Astrocyte (in vitro differentiated cells and primary cell): ENCODE measurements around the gene LRRC42.

Experiments used
- CTCF ChIP-seq: IDR thresholded peaks from 2 replicates; pipeline ENCODE4 v1.5.1; 2011; ENCODE audit warnings: low read depth, mild to moderate bottlenecking, inconsistent platforms, low read length, moderate library complexity; ENCODE audit not compliant: insufficient read depth
- EZH2 ChIP-seq: IDR thresholded peaks from 2 replicates; pipeline ENCODE4 v1.6.1; 2012; ENCODE audit warnings: mild to moderate bottlenecking, low read length, inconsistent platforms; ENCODE audit not compliant: insufficient read depth

- no peak for TF ChIP-seq CTCF
- no peak for TF ChIP-seq EZH2
These were observed 22.0 kb downstream of the LRRC42 start for GRCh38 chr1:53968125-53968513.
